RPMI7951 (cell line): ENCODE measurements around the gene B4GALT3. TPM values are rescaled to one million over a fixed set of nuclear protein-coding genes. Genes with fewer than 3 reads are reported as not detected.
A peak's percentile ranks its signal among the peaks of the same experiment; 100 is the strongest.

Experiments used
- DNase-seq: peaks from one replicate; pipeline ENCODE4 v3.0.0-alpha.2; 2012; ENCODE audit warnings: low read depth
- total RNA-seq: library from RNA; depleted of rRNA; stranded (reverse); fragments of >200 nt; shearing (Covaris generic); gene quantifications from 2 replicates; pipeline ENCODE4 v1.2.3, GENCODE V29; 2014

The B4GALT3 gene
- total RNA-seq, 1 experiment from 2014 or later = 16.7 TPM

- no peak for DNase-seq
Measured at GRCh38 chr1:161206411-161207140, 29.3 kb upstream of the B4GALT3 start.

- peak; percentile 98 for DNase-seq
Measured at GRCh38 chr1:161201836-161202712, 24.8 kb upstream of the B4GALT3 start, which contains the start of gene NDUFS2. TSS of gene NDUFS2 (plus strand) at chr1:161202367. CDS start at chr1:161202386, 19 bp downstream.

- peak; percentile 62 for DNase-seq
Measured at GRCh38 chr1:161200992-161201835, 23.9 kb upstream of the B4GALT3 start.

- DNase-seq = no peak
Measured at GRCh38 chr1:161200421-161200991, 23.2 kb upstream of the B4GALT3 start.

GRCh38 chr1:161199506-161200139 is 22.3 kb upstream of the B4GALT3 start:
- DNase-seq = peak; percentile 37

- DNase-seq = peak; percentile 95
Measured at GRCh38 chr1:161198897-161199431, 21.7 kb upstream of the B4GALT3 start, which contains the start of gene ADAMTS4. TSS of gene ADAMTS4 (minus strand) at chr1:161199054. CDS start at chr1:161198627, 427 bp downstream.

GRCh38 chr1:161198194-161198896 is 21.0 kb upstream of the B4GALT3 start:
- peak; percentile 82 for DNase-seq

- DNase-seq = no peak
Measured at GRCh38 chr1:161197560-161198193, 20.4 kb upstream of the B4GALT3 start.

- DNase-seq = peak; percentile 86
Measured at GRCh38 chr1:161196521-161197451, 19.5 kb upstream of the B4GALT3 start.

- no peak for DNase-seq
Measured at GRCh38 chr1:161196111-161196510, 18.8 kb upstream of the B4GALT3 start.

- no peak for DNase-seq
Measured at GRCh38 chr1:161195171-161195570, 17.9 kb upstream of the B4GALT3 start.

- no peak for DNase-seq
Measured at GRCh38 chr1:161193561-161194235, 16.4 kb upstream of the B4GALT3 start.

- peak; percentile 63 for DNase-seq
Measured at GRCh38 chr1:161192476-161193465, 15.5 kb upstream of the B4GALT3 start.

GRCh38 chr1:161191971-161192370 is 14.7 kb upstream of the B4GALT3 start:
- DNase-seq = no peak

- DNase-seq = no peak
Measured at GRCh38 chr1:161190962-161191521, 13.7 kb upstream of the B4GALT3 start.

GRCh38 chr1:161189036-161189435 is 11.7 kb upstream of the B4GALT3 start:
- no peak for DNase-seq
